ENCODE data around the gene SYNGR2.
"Not testable (repeated sequence)": the region's sequence is repeated elsewhere in the genome, so short reads cannot be mapped to it uniquely, and the experiment has no call there.

The SYNGR2 gene

DNA sequence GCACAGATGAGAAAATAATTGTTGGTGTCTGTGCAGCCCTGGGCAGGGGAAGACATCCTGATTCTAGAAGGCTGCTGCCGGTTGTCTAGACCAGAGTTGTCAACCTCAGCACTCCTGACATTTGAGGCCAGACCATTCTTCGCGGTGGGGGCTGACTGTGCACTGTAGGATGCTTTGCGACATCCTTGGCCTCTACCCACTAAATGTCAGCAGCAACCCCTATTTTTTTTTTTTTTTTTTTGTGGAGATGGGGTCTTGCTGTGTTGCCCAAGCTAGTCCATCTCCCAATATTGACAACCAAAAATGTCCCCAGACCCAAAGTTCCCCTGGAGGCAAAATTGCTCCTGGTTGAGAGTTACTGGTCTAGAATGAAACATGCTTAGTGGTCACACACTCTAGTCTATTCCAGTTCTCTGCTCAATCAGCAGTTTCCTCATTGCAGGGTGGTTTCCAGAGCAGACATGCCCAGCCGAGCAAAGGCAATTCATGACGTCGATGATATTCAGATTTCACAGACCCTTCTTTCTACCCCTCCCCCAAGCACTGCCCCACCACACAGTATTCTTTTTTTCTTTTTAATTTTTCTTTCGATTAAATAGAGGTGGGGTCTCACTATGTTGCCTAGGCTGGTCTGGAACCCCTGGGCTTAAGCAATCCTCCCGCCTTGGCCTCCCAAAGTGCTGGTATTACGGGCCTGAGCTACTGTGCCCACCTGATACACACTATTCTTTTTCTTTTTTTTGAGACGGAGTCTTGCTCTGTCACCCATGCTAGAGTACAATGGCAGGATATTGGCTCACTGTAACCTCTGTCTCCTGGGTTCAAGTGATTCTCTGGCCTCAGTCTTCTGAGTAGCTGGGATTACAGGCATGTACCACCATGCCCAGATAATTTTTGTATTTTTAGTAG is 13.2 kb upstream of the SYNGR2 start:
- Histone ChIP-seq H3K27me3 (no peaks in the 10 kb centered on the region), H3K9me3 (no peaks in the 10 kb centered on the region), H3K9ac (no peak overlapping the region), H3K36me3 (no peaks in the 10 kb centered on the region), H4K20me1 (no peaks in the 10 kb centered on the region), H3K4me2 (peak overlapping the region; percentile 27), H3K27ac (no peak overlapping the region), H3K4me3 (no peak overlapping the region), H3K4me1 (peaks cover 59% of the 10 kb centered on the region)
- TF ChIP-seq Cebpa-rat (IDR thresholded peaks at IDR 0.05) = no peak

DNA sequence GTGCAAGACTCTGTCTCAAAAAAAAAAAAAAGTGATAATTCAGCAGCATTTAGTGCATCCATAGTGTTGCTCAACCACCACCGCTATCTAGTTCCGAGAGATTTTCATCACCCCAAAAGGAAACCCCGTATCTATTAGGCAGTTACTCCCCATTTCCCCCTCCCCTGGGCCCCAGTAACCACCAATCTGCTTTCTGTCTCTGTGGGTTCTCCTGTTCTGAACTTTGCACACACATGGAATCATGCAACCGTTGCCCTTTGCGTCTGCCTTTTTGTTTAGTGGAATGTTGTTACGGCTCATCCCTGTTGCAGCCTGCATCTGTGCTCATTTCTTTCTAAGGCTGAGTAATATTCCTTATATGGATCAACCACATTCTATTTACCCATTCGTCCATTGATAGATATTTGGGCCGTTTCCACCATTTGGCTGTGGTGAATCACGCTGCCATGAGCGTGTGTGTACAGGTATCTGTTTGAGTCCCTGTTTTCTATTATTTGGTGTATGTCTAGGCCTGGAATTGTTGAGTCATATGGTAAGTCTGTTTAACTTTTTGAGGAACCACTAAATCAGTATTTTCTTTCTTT is 8.7 kb upstream of the SYNGR2 start:
- H3K9me3 ChIP-seq = no peaks in the 10 kb centered on the region
- no peak overlapping the region for H3K27ac ChIP-seq
- H3K9ac ChIP-seq = no peak overlapping the region
- H3K36me3 ChIP-seq = no peaks in the 10 kb centered on the region
- H3K4me2 ChIP-seq = no peak overlapping the region
- H4K20me1 ChIP-seq = no peaks in the 10 kb centered on the region
- no peak overlapping the region for H3K4me3 ChIP-seq
- peaks cover 49% of the 10 kb centered on the region for H3K4me1 ChIP-seq
- H3K27me3 ChIP-seq = no peaks in the 10 kb centered on the region
- peak; percentile 21; the same call in 1 of the 2 replicates for TF ChIP-seq Cebpa-rat (IDR thresholded peaks at IDR 0.05)

DNA sequence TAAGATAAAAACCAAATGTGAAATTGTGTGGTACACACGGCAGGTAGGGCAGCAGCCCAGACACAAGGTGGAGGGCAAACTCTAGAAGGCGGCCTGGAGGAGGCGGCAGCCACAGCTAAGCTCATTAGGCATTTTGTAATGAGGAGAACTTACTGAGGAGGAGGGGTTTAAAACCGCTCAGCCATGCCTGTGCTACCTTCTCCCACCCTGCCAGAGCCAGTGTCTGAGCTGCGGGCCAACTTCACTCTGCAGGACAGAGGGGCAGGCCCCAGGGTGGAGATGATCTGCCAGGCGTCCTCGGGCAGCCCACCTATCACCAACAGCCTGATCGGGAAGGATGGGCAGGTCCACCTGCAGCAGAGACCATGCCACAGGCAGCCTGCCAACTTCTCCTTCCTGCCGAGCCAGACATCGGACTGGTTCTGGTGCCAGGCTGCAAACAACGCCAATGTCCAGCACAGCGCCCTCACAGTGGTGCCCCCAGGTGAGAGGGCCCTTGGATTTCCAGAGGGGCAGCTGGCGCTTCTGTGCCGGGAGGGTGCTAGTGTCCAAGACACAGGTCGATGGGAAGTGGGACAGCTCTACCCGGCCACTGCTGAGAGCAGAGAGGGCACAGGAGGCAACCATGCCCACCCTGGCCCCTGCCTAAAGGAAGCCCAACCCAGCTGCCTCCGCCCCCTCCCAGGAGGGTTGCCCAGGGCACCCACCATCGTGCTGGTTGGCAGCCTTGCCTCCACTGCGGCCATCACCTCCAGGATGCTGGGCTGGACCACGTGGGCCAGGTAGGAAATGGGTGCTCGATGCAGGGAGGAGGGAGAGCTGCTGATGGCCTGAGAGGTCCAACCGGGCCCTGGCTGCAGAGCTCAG is 4.3 kb upstream of the SYNGR2 start:
- Histone ChIP-seq H3K4me1 (peaks cover 24% of the 10 kb centered on the region), H3K27me3 (no peaks in the 10 kb centered on the region), H3K9ac (no peak overlapping the region), H4K20me1 (peaks cover 7% of the 10 kb centered on the region), H3K27ac (no peak overlapping the region), H3K4me3 (no peak overlapping the region), H3K9me3 (no peaks in the 10 kb centered on the region), H3K36me3 (no peaks in the 10 kb centered on the region), H3K4me2 (no peak overlapping the region)
- no peak for TF ChIP-seq Cebpa-rat (IDR thresholded peaks at IDR 0.05)

DNA sequence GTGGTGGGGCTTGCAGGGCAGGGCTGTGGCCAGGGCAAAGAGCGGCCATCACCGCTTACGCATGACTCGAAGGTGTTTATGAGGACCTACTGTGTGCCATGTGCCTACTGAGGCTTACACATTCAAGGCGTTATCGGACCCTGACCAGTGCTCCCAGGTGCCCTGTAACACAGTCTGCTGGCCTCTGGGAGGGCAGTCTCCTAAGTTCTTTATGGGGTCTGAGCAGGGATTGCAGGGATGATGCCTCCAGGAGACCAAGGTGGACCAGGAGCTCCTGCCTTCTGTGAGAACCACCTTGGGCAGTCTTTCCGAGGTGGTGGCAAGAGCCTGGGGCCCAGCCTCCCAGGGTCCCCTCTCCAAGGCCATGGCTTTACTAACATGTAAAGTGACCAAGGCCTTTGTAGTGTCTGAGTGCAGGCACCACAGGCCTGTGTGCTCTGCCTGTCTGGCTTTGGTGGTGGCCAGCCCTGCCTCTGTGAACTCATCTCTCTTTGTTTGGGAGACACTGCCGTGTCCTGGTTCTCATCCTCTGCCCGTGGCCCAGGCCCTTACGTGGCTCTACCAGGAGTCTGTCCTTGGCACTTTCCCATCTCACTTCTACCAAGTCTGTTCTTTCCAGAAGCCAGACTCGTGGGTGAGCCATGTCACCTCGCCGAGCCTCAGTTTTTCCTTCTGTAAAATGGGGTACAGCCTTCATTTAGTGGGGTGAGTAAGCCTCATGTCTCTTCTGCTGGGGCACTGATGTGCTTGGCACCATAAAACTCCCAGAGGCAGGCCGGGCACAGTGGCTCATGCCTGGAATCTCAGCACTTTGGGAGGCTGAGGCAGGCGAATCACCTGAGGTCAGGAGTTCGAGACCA is 3.4 kb upstream of the SYNGR2 start:
- H3K4me2 ChIP-seq = no peak overlapping the region
- H3K27me3 ChIP-seq = no peaks in the 10 kb centered on the region
- H3K4me3 ChIP-seq = no peak overlapping the region
- H3K9ac ChIP-seq = no peak overlapping the region
- no peaks in the 10 kb centered on the region for H3K36me3 ChIP-seq
- TF ChIP-seq Cebpa-rat (IDR thresholded peaks at IDR 0.05) = no peak
- no peaks in the 10 kb centered on the region for H3K9me3 ChIP-seq
- no peak overlapping the region for H3K27ac ChIP-seq
- H4K20me1 ChIP-seq = peaks cover 15% of the 10 kb centered on the region
- peaks cover 26% of the 10 kb centered on the region for H3K4me1 ChIP-seq

DNA sequence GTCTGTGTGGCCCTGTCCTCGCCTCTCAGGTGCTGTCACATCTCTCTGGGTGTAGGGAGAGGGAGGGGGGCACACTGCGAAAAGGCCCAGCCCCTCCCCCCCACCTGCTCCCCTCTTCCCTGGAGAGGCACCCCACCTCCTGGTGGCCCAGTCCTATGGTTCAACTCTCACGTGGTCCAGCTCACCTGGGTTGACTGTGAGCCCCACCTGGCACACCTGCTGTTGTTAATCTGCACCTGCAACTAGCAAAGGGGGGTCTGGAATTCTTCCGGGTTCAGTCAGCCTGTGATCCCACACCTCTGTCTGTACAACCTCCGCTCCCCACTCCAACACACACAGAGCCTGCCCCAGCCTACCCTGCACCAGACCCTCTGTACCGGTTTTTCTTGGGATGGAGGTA is 2.0 kb upstream of the SYNGR2 start:
- H3K27ac ChIP-seq = no peak overlapping the region
- no peak for TF ChIP-seq Cebpa-rat (IDR thresholded peaks at IDR 0.05)
- H4K20me1 ChIP-seq = peaks cover 30% of the 10 kb centered on the region
- H3K27me3 ChIP-seq = no peaks in the 10 kb centered on the region
- H3K36me3 ChIP-seq = peaks cover 10% of the 10 kb centered on the region
- no peaks in the 10 kb centered on the region for H3K9me3 ChIP-seq
- no peak overlapping the region for H3K4me3 ChIP-seq
- peaks cover 32% of the 10 kb centered on the region for H3K4me1 ChIP-seq
- no peak overlapping the region for H3K4me2 ChIP-seq
- H3K9ac ChIP-seq = no peak overlapping the region

DNA sequence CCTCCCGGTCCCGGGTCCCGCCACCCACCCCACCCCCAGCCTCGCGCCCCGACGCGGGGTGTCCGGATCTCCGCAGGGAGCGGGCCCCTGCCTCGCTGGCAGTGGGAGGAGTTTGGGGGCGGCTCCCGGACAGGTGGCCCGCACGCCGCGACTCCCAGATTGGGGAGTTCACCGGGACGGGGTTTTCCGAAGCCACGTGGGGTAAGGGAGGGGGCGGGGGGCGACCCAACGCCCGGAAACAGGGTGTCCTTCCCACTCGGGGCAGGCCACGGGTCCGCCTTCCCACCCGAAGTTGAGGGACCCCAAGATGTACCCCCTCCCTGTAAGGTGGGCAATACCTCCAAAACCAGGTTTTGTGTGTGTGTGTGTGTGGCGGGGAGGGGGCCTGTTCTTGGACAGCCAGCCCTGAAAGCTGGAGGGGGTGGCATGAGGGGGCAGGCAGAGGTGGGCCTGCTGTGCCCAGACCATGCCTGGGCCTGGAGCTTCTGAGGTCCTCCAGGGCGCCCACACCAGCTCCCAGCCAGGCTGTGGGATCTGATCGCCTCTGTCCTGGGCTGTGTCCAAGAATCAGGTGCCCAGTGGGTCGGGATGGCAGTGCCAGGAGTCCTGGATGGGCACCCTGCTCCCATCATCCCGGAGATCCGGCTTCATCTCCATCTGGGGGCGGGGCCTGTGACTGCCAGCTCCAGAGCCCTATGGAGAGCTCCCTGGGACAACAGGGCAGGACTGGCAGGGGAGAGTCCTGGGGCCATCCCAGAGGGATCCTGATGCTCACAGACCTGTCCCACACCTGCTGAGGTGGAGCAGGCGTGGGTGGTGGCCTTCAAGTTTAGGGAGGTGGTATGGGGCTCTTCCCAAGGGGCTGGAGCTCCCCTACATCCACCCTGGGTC is 767 bp downstream of the SYNGR2 start:
- Histone ChIP-seq H3K9ac (peak overlapping the region; percentile 88), H3K9me3 (no peaks in the 10 kb centered on the region), H3K4me3 (peak overlapping the region; percentile 85), H3K4me1 (peaks cover 51% of the 10 kb centered on the region), H3K27me3 (no peaks in the 10 kb centered on the region), H3K4me2 (peak overlapping the region; percentile 96), H3K27ac (peak overlapping the region; percentile 89), H4K20me1 (peaks cover 54% of the 10 kb centered on the region), H3K36me3 (peaks cover 37% of the 10 kb centered on the region)
- TF ChIP-seq Cebpa-rat (IDR thresholded peaks at IDR 0.05) = no peak

DNA sequence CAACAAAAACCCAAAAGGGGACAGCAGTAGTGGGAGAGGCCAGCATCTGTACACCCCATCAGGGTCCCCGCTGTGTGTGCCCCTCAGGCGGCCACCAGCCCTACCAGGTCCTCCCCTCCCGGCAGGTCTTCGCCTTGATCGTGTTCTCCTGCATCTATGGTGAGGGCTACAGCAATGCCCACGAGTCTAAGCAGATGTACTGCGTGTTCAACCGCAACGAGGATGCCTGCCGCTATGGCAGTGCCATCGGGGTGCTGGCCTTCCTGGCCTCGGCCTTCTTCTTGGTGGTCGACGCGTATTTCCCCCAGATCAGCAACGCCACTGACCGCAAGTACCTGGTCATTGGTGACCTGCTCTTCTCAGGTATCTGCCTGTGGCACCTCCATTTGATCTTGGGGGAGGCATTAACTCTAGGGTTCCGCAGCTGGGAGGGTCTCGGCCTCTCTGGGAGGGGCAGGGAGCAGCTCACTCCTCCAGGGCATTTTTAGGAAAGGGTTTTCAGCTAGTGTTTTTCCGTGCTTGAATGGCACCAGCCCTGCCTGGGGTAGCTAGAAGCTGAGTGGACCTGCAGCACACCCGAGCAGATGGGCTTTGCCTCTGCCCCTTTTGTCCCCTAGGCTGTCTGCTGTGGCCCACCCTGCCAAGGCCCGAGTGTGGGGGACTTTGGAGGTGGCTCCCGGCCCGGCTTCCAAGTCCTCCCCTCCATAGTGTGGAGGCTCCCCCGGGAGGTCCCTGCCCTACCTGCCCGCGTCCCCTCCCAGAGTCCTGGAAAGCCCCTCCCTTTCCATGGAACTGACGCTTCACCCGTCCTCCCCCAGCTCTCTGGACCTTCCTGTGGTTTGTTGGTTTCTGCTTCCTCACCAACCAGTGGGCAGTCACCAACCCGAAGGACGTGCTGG is 2.6 kb downstream of the SYNGR2 start:
- H3K27ac ChIP-seq = no peak overlapping the region
- peaks cover 57% of the 10 kb centered on the region for H3K4me1 ChIP-seq
- no peaks in the 10 kb centered on the region for H3K27me3 ChIP-seq
- H3K9ac ChIP-seq = no peak overlapping the region
- H3K4me2 ChIP-seq = no peak overlapping the region; the same call in 1 of the 2 replicates
- H3K4me3 ChIP-seq = no peak overlapping the region
- H3K36me3 ChIP-seq = peaks cover 55% of the 10 kb centered on the region
- TF ChIP-seq Cebpa-rat (IDR thresholded peaks at IDR 0.05) = no peak
- peaks cover 62% of the 10 kb centered on the region for H4K20me1 ChIP-seq
- no peaks in the 10 kb centered on the region for H3K9me3 ChIP-seq

DNA sequence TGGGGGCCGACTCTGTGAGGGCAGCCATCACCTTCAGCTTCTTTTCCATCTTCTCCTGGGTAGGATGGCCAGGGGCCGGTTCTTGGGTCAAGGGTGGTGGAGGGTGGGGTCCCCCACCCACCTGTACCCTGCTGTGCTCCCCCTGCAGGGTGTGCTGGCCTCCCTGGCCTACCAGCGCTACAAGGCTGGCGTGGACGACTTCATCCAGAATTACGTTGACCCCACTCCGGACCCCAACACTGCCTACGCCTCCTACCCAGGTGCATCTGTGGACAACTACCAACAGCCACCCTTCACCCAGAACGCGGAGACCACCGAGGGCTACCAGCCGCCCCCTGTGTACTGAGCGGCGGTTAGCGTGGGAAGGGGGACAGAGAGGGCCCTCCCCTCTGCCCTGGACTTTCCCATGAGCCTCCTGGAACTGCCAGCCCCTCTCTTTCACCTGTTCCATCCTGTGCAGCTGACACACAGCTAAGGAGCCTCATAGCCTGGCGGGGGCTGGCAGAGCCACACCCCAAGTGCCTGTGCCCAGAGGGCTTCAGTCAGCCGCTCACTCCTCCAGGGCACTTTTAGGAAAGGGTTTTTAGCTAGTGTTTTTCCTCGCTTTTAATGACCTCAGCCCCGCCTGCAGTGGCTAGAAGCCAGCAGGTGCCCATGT is 3.3 kb downstream of the SYNGR2 start:
- not testable (repeated sequence) for H3K9me3 ChIP-seq, H3K9ac ChIP-seq, H3K4me3 ChIP-seq, H3K27me3 ChIP-seq, H3K27ac ChIP-seq
- Histone ChIP-seq H4K20me1 (peaks cover 62% of the 10 kb centered on the region), H3K36me3 (peaks cover 59% of the 10 kb centered on the region), H3K4me1 (peaks cover 63% of the 10 kb centered on the region), H3K4me2 (peak overlapping the region; percentile 67)

Measured in BLaER1 (cell line).